OCI-LY3 (cell line): ENCODE measurements around the gene CDK5R1.

ENCODE experiments used
- H2AFZ ChIP-seq: fragments of 200-600, 300-600 bp; shearing (Covaris generic); 2 replicates; pipeline ENCODE4 v1.6.0; 2014; ENCODE audit warnings: antibody characterized with exemption, low read depth, low read length
- H3K27ac ChIP-seq: fragments of 200-600, 300-600 bp; sonication (generic); 2 replicates; pipeline ENCODE4 v1.5.1; 2014; ENCODE audit warnings: mild to moderate bottlenecking, low read length, moderate library complexity, mixed read lengths
- H3K27me3 ChIP-seq: fragments of 200-600, 300-600 bp; sonication (generic); 2 replicates; pipeline ENCODE4 v1.6.1; 2014; ENCODE audit warnings: low read depth, low read length, mixed read lengths
- H3K36me3 ChIP-seq: fragments of 200-600, 300-600 bp; sonication (generic); replicated peaks from 2 replicates; pipeline ENCODE3; 2014; ENCODE audit warnings: low read depth, low read length, mixed read lengths
- H3K4me1 ChIP-seq: fragments of 300-600, 200-600 bp; sonication (generic); 2 replicates; pipeline ENCODE4 v1.6.1; 2014; ENCODE audit warnings: low read length, mixed read lengths
- H3K4me2 ChIP-seq: fragments of 200-600, 300-600 bp; sonication (generic); 2 replicates; pipeline ENCODE4 v1.6.1; 2014; ENCODE audit warnings: low read length, mixed read lengths
- H3K4me3 ChIP-seq: fragments of 300-600, 200-600 bp; sonication (generic); 2 replicates; pipeline ENCODE4 v1.5.1; 2014; ENCODE audit warnings: antibody characterized with exemption, mild to moderate bottlenecking, low read length, moderate library complexity
- H3K79me2 ChIP-seq: fragments of 300-600, 200-600 bp; shearing (Covaris generic); 2 replicates; pipeline ENCODE4 v1.6.1; 2014; ENCODE audit warnings: mild to moderate bottlenecking, low read length, mixed read lengths
- H3K9ac ChIP-seq: fragments of 300-600, 200-600 bp; shearing (Covaris generic); 2 replicates; pipeline ENCODE4 v1.6.0; 2014; ENCODE audit warnings: mild to moderate bottlenecking, low read length, moderate library complexity
- H3K9me3 ChIP-seq: fragments of 200-600, 300-600 bp; shearing (Covaris generic); 2 replicates; pipeline ENCODE4 v1.6.1; 2014; ENCODE audit warnings: low read length, mixed read lengths; ENCODE audit not compliant: insufficient read depth
- H4K20me1 ChIP-seq: fragments of 200-600, 300-600 bp; sonication (generic); 2 replicates; pipeline ENCODE4 v1.6.1; 2016; ENCODE audit warnings: low read length, mixed read lengths; ENCODE audit not compliant: insufficient read depth
- CTCF ChIP-seq: fragments of 200-600, 300-600 bp; sonication (generic); IDR thresholded peaks from 2 replicates; pipeline ENCODE4 v1.5.1; 2014; ENCODE audit warnings: antibody characterized with exemption, low read length, low read depth
- EZH2phosphoT487 ChIP-seq: fragments of 200-600 bp; shearing (Covaris generic); IDR thresholded peaks from 2 replicates; pipeline ENCODE4 v1.6.1; 2018; ENCODE audit warnings: antibody characterized with exemption, mixed run types, low read depth

CDK5R1 gene

GRCh38 chr17:32470405-32471167 lies 16.2 kb upstream of the CDK5R1 start:
- Histone ChIP-seq H4K20me1 (0 out of 2 replicates have a peak, but pooled peaks cover 3% of the 10 kb centered on the region), H3K9ac (no peak overlapping the region), H3K9me3 (no peaks in the 10 kb centered on the region), H3K79me2 (peaks cover 18% of the 10 kb centered on the region), H3K4me2 (no peak overlapping the region), H3K36me3 (peaks cover 61% of the 10 kb centered on the region), H3K27ac (no peak overlapping the region), H3K4me1 (no peaks in the 10 kb centered on the region), H3K27me3 (no peaks in the 10 kb centered on the region), H3K4me3 (no peak overlapping the region), H2AFZ (no peak overlapping the region)
- TF ChIP-seq CTCF (no peak), EZH2phosphoT487 (no peak)

GRCh38 chr17:32471652-32472051 lies 15.1 kb upstream of the CDK5R1 start:
- no peak for TF ChIP-seq CTCF
- H2AFZ ChIP-seq: no peak overlapping the region
- H3K36me3 ChIP-seq: peaks cover 64% of the 10 kb centered on the region
- no peaks in the 10 kb centered on the region for H3K4me1 ChIP-seq
- H3K4me2 ChIP-seq: no peak overlapping the region
- H3K27ac ChIP-seq: no peak overlapping the region
- H3K9me3 ChIP-seq: no peaks in the 10 kb centered on the region
- no peak overlapping the region for H3K4me3 ChIP-seq
- peaks cover 18% of the 10 kb centered on the region for H3K79me2 ChIP-seq
- H3K27me3 ChIP-seq: no peaks in the 10 kb centered on the region
- no peak overlapping the region for H3K9ac ChIP-seq
- 0 out of 2 replicates have a peak, but pooled peaks cover 3% of the 10 kb centered on the region for H4K20me1 ChIP-seq

GRCh38 chr17:32475258-32475657 lies 11.5 kb upstream of the CDK5R1 start:
- Histone ChIP-seq H3K79me2 (no peaks in the 10 kb centered on the region; the same call in 1 of the 2 replicates), H3K36me3 (peaks cover 76% of the 10 kb centered on the region), H3K9me3 (no peaks in the 10 kb centered on the region), H3K4me2 (no peak overlapping the region), H4K20me1 (0 out of 2 replicates have a peak, but pooled peaks cover 3% of the 10 kb centered on the region), H3K9ac (no peak overlapping the region), H3K4me1 (no peaks in the 10 kb centered on the region), H3K4me3 (no peak overlapping the region), H3K27ac (no peak overlapping the region), H2AFZ (no peak overlapping the region), H3K27me3 (no peaks in the 10 kb centered on the region)
- TF ChIP-seq CTCF (no peak), EZH2phosphoT487 (no peak)

GRCh38 chr17:32477220-32477619 lies 9.6 kb upstream of the CDK5R1 start:
- no peak overlapping the region for H2AFZ ChIP-seq
- H3K4me1 ChIP-seq: peaks cover 13% of the 10 kb centered on the region
- H4K20me1 ChIP-seq: 0 out of 2 replicates have a peak, but pooled peaks cover 3% of the 10 kb centered on the region
- no peaks in the 10 kb centered on the region for H3K9me3 ChIP-seq
- H3K4me2 ChIP-seq: no peak overlapping the region
- H3K4me3 ChIP-seq: no peak overlapping the region
- H3K36me3 ChIP-seq: peaks cover 70% of the 10 kb centered on the region
- H3K9ac ChIP-seq: no peak overlapping the region
- H3K27me3 ChIP-seq: no peaks in the 10 kb centered on the region
- no peaks in the 10 kb centered on the region for H3K79me2 ChIP-seq
- TF ChIP-seq EZH2phosphoT487 (no peak), CTCF (no peak)
- no peak overlapping the region for H3K27ac ChIP-seq
